ENCODE data around the gene PIGN.

Gene PIGN

DNA sequence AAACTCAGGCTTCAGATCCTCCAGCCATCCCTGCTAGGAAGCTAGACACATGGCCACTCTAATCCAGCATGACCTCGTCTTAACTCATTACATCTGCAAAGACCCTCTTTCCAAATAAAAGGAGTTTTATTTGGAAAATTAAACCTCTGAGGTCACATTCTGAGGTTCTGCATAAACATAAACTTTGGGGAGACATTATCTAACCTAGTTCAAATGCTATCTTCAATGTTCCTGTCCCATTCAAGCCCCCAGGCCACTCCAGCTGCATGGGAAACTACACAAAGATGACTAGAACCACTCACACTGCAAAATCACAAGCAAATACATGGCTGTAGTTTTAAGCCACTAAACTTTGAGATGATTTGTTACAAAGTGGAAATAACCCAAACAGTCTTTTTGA, 195.0 kb downstream of the PIGN start:
- Histone ChIP-seq H2AFZ (ENCODE audit: low read depth, low read length) (no peak overlapping the region), H3K36me3 (replicated peaks; ENCODE audit: low read depth, low read length) (no peaks in the 10 kb centered on the region), H3K27me3 (ENCODE audit: low read depth, low read length) (peaks cover 63% of the 10 kb centered on the region), H3K9me3 (ENCODE audit: insufficient read depth, low read length) (no peaks in the 10 kb centered on the region), H3K4me1 (ENCODE audit: low read length) (peaks cover 5% of the 10 kb centered on the region; the same call in 1 of the 2 replicates), H4K20me1 (ENCODE audit: insufficient read depth, low read length) (no peaks in the 10 kb centered on the region), H3K9ac (ENCODE audit: low read length) (no peak overlapping the region), H3K79me2 (ENCODE audit: low read length) (no peaks in the 10 kb centered on the region), H3K4me2 (ENCODE audit: low read length) (no peak overlapping the region), H3K4me3 (ENCODE audit: low read length) (no peak overlapping the region), H3K27ac (ENCODE audit: low read length) (no peak overlapping the region)
- TF ChIP-seq, protein P1, sequence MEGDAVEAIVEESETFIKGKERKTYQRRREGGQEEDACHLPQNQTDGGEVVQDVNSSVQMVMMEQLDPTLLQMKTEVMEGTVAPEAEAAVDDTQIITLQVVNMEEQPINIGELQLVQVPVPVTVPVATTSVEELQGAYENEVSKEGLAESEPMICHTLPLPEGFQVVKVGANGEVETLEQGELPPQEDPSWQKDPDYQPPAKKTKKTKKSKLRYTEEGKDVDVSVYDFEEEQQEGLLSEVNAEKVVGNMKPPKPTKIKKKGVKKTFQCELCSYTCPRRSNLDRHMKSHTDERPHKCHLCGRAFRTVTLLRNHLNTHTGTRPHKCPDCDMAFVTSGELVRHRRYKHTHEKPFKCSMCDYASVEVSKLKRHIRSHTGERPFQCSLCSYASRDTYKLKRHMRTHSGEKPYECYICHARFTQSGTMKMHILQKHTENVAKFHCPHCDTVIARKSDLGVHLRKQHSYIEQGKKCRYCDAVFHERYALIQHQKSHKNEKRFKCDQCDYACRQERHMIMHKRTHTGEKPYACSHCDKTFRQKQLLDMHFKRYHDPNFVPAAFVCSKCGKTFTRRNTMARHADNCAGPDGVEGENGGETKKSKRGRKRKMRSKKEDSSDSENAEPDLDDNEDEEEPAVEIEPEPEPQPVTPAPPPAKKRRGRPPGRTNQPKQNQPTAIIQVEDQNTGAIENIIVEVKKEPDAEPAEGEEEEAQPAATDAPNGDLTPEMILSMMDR (IDR thresholded peaks at IDR 0.05; ENCODE audit: low read depth, low read length), result no peak
- no peak for TF ChIP-seq EZH2phosphoT487 (IDR thresholded peaks at IDR 0.05; ENCODE audit: low read depth)

DNA sequence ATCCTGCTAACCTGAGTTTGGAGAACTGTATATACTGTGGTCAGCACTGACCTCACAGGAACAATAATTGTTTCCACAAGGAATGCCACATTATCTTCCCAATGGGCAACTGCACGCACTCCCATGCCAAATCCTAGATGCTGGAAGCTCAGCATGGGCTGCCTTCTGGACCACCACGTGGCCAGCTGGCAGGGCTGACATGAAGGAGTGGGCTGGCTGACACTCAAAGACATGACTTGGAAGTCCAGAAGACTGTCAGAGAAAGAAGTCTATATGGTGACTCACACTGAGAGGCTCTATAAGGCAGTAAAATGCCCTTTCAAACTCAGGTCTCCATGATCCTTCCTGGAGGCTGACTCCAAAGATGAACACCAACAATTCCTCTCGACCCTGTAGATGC, 195.7 kb downstream of the PIGN start:
- no peaks in the 10 kb centered on the region for H3K9me3 ChIP-seq (ENCODE audit: insufficient read depth, low read length)
- no peaks in the 10 kb centered on the region for H3K79me2 ChIP-seq (ENCODE audit: low read length)
- no peak overlapping the region for H3K9ac ChIP-seq (ENCODE audit: low read length)
- H3K36me3 ChIP-seq (replicated peaks; ENCODE audit: low read depth, low read length), result no peaks in the 10 kb centered on the region
- no peak overlapping the region for H3K4me2 ChIP-seq (ENCODE audit: low read length)
- peaks cover 60% of the 10 kb centered on the region for H3K27me3 ChIP-seq (ENCODE audit: low read depth, low read length)
- H2AFZ ChIP-seq (ENCODE audit: low read depth, low read length), result no peak overlapping the region
- no peak overlapping the region for H3K27ac ChIP-seq (ENCODE audit: low read length)
- H3K4me1 ChIP-seq (ENCODE audit: low read length), result peaks cover 5% of the 10 kb centered on the region; the same call in 1 of the 2 replicates
- TF ChIP-seq, protein P1 (IDR thresholded peaks at IDR 0.05; ENCODE audit: low read depth, low read length), result no peak
- no peak for TF ChIP-seq EZH2phosphoT487 (IDR thresholded peaks at IDR 0.05; ENCODE audit: low read depth)
- H3K4me3 ChIP-seq (ENCODE audit: low read length), result no peak overlapping the region
- no peaks in the 10 kb centered on the region for H4K20me1 ChIP-seq (ENCODE audit: insufficient read depth, low read length)
